Neural progenitor cell (in vitro differentiated cells): ENCODE results near the gene CPNE4.

Experiments used
- CTCF ChIP-seq: fragments of 200-600 bp; sonication (generic); IDR thresholded peaks from 2 replicates; pipeline ENCODE4 v1.5.1; 2017; ENCODE audit warnings: antibody characterized with exemption, mild to moderate bottlenecking
- EZH2 ChIP-seq: fragments of 200-600 bp; sonication (generic); IDR thresholded peaks from 2 replicates; pipeline ENCODE4 v1.6.1; 2017; ENCODE audit warnings: antibody characterized with exemption, mild to moderate bottlenecking, moderate library complexity
- EZH2phosphoT487 ChIP-seq: fragments of 200-600 bp; sonication (generic); IDR thresholded peaks from 2 replicates; pipeline ENCODE4 v1.6.1; 2017; ENCODE audit warnings: antibody characterized with exemption

GRCh38 chr3:131717493-131717892 lies 317.3 kb downstream of the CPNE4 start:
- TF ChIP-seq EZH2phosphoT487: no peak
- no peak for TF ChIP-seq CTCF
- TF ChIP-seq EZH2: no peak
